ENCODE results near the gene CCDC92. TPM values are rescaled to one million over a fixed set of nuclear protein-coding genes. Genes with fewer than 3 reads are reported as not detected.

CCDC92 gene
- total and polyA plus RNA-seq, 10 of the 15 experiments (the other 5 are each of a cell fraction or from before 2014, with no cell fraction given): 0.53 to 11.8 (median 4.2) TPM

DNA sequence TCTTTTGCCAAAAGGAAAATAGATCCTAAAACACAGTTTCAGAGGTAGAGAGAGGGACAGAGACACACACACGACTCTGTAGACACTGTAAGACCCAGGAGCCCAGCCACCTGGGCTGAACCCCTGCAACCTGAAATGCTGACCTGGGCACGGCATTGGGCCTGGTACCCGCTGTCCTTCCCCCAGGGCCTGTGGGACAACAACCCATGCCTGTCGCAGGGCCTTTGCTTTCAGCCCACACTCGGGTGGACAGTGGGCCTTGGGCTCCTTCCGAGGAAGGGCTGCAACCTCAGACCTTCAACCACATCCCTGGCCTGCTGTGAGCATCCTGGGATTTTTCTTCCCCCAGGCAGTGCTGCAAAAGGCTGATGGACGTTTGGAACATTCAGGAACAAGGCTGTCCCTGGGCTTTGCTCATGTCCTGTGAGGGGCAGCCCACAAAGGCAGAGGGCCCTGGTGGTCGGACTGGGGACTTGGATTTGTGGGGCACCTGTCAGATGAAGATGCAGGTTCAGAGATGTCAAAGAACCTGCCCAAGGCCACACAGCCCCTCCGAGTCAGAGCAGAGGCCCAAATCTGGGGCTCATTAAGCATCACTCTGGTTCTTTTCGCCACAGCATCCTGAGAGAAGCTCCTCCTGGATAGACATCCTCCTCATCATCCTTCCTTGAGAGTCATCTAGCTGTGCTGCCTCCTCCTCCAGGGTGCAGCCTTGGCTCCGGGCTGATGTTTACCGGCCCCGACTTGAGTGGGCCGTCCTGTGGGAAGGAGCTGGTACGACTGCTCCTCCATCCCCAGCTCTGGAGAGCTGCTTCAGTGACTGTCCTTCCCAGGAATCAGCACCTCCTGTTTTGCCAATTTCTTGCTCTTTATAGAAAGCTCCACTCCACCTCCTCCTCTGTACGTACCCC, 32.7 kb downstream of the CCDC92 start:
- 60% methylated on average over 15 of the region's 16 CpGs for WGBS (ENCODE audit: insufficient coverage, insufficient replicate concordance, low lambda C conversion rate, missing lambda C conversion rate)
- H3K4me2 ChIP-seq (ENCODE audit: control insufficient read depth, insufficient read depth): no peak overlapping the region
- peaks cover 11% of the 10 kb centered on the region for H3K4me1 ChIP-seq (ENCODE audit: control insufficient read depth, insufficient read depth, low read length)
- RAD21 ChIA-PET (ENCODE audit: unreplicated experiment): interaction anchor here (0.5 kb wide), 1 partner anchor 19 kb away, joined by 3 read pairs; no protein-coding TSS in a partner anchor
- FAIRE-seq (no peak), ATAC-seq (no peak), DNase-seq (ENCODE audit: low read depth, low spot score) (no peak)
- POLR2A ChIA-PET: interaction anchor here (0.6 kb wide), 1 partner anchor 636 kb away, joined by 3 read pairs; no protein-coding TSS in a partner anchor
- intact Hi-C loops (cut with micrococcal nuclease; ENCODE audit: unreplicated experiment): no loop called here
- no peak overlapping the region for H2AFZ ChIP-seq (ENCODE audit: control insufficient read depth, low read depth, low read length)
- no peak overlapping the region for H3K9ac ChIP-seq (ENCODE audit: control insufficient read depth, insufficient read depth, low read length)
- H3K9me3 ChIP-seq (replicated peaks; ENCODE audit: control insufficient read depth, insufficient read depth, low read length): no peaks in the 10 kb centered on the region; the same call in 1 of the 3 replicates
- in situ Hi-C loops (cut with MboI): no loop called here
- BruUV-seq (replicated peaks): no TSS peak
- no peaks in the 10 kb centered on the region for H4K20me1 ChIP-seq (ENCODE audit: control insufficient read depth, insufficient read depth)
- no peaks in the 10 kb centered on the region for H3K79me2 ChIP-seq (ENCODE audit: control insufficient read depth, insufficient read depth, low read length)
- SMC1A ChIA-PET (ENCODE audit: uncharacterized antibody, unreplicated experiment): no interaction called here
- no peak overlapping the region for H3K27ac ChIP-seq (ENCODE audit: control insufficient read depth, insufficient read depth)
- CTCF ChIA-PET: interaction anchor here (1.0 to 1.6 kb wide), 3 partner anchors 10 to 24 kb away, joined by 3 to 5 read pairs (median 4); no protein-coding TSS in a partner anchor
- H3K36me3 ChIP-seq (ENCODE audit: control insufficient read depth in 2 of 2, insufficient read depth in 2 of 2, low read length in 1 of 2): no peaks in the 10 kb centered on the region
- no peak overlapping the region for H3K4me3 ChIP-seq
- no peaks in the 10 kb centered on the region for H3K27me3 ChIP-seq (replicated peaks in 1 of 2; ENCODE audit: control insufficient read depth in 2 of 2, insufficient read depth in 2 of 2, low read length in 1 of 2)
- TF ChIP-seq NR2C1 (IDR thresholded peaks at IDR 0.05) (no peak), SMARCA5 (IDR thresholded peaks at IDR 0.05) (no peak), HDGF (IDR thresholded peaks at IDR 0.05) (no peak), NFYA (IDR thresholded peaks at IDR 0.05; ENCODE audit: borderline replicate concordance, low read depth, low read length) (no peak)
- TF ChIP-seq, protein P1, sequence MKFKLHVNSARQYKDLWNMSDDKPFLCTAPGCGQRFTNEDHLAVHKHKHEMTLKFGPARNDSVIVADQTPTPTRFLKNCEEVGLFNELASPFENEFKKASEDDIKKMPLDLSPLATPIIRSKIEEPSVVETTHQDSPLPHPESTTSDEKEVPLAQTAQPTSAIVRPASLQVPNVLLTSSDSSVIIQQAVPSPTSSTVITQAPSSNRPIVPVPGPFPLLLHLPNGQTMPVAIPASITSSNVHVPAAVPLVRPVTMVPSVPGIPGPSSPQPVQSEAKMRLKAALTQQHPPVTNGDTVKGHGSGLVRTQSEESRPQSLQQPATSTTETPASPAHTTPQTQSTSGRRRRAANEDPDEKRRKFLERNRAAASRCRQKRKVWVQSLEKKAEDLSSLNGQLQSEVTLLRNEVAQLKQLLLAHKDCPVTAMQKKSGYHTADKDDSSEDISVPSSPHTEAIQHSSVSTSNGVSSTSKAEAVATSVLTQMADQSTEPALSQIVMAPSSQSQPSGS (IDR thresholded peaks at IDR 0.05; ENCODE audit: low read length): no peak
- TF ChIP-seq, protein P2, sequence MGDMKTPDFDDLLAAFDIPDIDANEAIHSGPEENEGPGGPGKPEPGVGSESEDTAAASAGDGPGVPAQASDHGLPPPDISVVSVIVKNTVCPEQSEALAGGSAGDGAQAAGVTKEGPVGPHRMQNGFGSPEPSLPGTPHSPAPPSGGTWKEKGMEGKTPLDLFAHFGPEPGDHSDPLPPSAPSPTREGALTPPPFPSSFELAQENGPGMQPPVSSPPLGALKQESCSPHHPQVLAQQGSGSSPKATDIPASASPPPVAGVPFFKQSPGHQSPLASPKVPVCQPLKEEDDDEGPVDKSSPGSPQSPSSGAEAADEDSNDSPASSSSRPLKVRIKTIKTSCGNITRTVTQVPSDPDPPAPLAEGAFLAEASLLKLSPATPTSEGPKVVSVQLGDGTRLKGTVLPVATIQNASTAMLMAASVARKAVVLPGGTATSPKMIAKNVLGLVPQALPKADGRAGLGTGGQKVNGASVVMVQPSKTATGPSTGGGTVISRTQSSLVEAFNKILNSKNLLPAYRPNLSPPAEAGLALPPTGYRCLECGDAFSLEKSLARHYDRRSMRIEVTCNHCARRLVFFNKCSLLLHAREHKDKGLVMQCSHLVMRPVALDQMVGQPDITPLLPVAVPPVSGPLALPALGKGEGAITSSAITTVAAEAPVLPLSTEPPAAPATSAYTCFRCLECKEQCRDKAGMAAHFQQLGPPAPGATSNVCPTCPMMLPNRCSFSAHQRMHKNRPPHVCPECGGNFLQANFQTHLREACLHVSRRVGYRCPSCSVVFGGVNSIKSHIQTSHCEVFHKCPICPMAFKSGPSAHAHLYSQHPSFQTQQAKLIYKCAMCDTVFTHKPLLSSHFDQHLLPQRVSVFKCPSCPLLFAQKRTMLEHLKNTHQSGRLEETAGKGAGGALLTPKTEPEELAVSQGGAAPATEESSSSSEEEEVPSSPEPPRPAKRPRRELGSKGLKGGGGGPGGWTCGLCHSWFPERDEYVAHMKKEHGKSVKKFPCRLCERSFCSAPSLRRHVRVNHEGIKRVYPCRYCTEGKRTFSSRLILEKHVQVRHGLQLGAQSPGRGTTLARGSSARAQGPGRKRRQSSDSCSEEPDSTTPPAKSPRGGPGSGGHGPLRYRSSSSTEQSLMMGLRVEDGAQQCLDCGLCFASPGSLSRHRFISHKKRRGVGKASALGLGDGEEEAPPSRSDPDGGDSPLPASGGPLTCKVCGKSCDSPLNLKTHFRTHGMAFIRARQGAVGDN (IDR thresholded peaks at IDR 0.05): no peak

All from GM12878 (cell line).